Neural cell (in vitro differentiated cells): Measurements from ENCODE around the gene PUSL1. TPM values are rescaled to one million over a fixed set of nuclear protein-coding genes. Genes with fewer than 3 reads are reported as not detected.

Experiments used
- H2AFZ ChIP-seq: fragments of 200-600, 300-800 bp; sonication (generic), shearing (Covaris generic); 2 replicates; pipeline ENCODE4 v1.6.0; 2014; ENCODE audit warnings: low read depth, mild to moderate bottlenecking, antibody characterized with exemption, low read length, moderate library complexity
- H3F3A ChIP-seq: fragments of 200-600 bp; shearing (Covaris generic); 2 replicates; pipeline ENCODE4 v1.6.1; 2016; ENCODE audit warnings: mild to moderate bottlenecking, moderate library complexity, mixed read lengths, antibody characterized with exemption, low read length; ENCODE audit not compliant: insufficient read depth, poor library complexity, severe bottlenecking
- H3K27ac ChIP-seq: fragments of 200-600, 300-800 bp; sonication (generic), shearing (Covaris generic); 2 replicates; pipeline ENCODE4 v1.5.1; 2014; ENCODE audit warnings: mild to moderate bottlenecking, low read length, moderate library complexity
- H3K27me3 ChIP-seq: fragments of 300-800, 200-600 bp; sonication (generic), shearing (Covaris generic); 2 replicates; pipeline ENCODE4 v1.6.0; 2014; ENCODE audit warnings: mild to moderate bottlenecking, low read depth, low read length, moderate library complexity; ENCODE audit not compliant: insufficient read depth
- H3K36me3 ChIP-seq: fragments of 300-800, 200-600 bp; sonication (generic), shearing (Covaris generic); 2 replicates; pipeline ENCODE4 v1.5.1; 2014; ENCODE audit warnings: mild to moderate bottlenecking, antibody characterized with exemption, low read length, moderate library complexity; ENCODE audit not compliant: insufficient read depth
- H3K4me2 ChIP-seq: fragments of 300-800, 200-600 bp; sonication (generic), shearing (Covaris generic); 2 replicates; pipeline ENCODE4 v1.6.0; 2014; ENCODE audit warnings: mild to moderate bottlenecking, low read length
- H3K4me3 ChIP-seq: fragments of 300-800, 200-600 bp; sonication (generic), shearing (Covaris generic); 2 replicates; pipeline ENCODE4 v1.5.1; 2014; ENCODE audit warnings: mild to moderate bottlenecking, low read length, moderate library complexity
- H3K79me2 ChIP-seq: fragments of 200-600 bp; shearing (Covaris generic); replicated peaks from 2 replicates; pipeline ENCODE4 v1.6.0; 2014; ENCODE audit warnings: mild to moderate bottlenecking, low read length, moderate library complexity; ENCODE audit not compliant: insufficient read depth
- H3K9ac ChIP-seq: fragments of 300-800, 200-600 bp; sonication (generic), shearing (Covaris generic); 2 replicates; pipeline ENCODE4 v1.6.1; 2016; ENCODE audit warnings: mild to moderate bottlenecking, low read length, mixed read lengths
- H3K9me2 ChIP-seq: fragments of 200-600 bp; shearing (Covaris generic); 2 replicates; pipeline ENCODE4 v1.6.1; 2016; ENCODE audit warnings: mild to moderate bottlenecking, low read length, mixed read lengths; ENCODE audit not compliant: insufficient read depth
- H3K9me3 ChIP-seq: fragments of 200-600, 300-800 bp; sonication (generic), shearing (Covaris generic); 2 replicates; pipeline ENCODE4 v1.6.1; 2016; ENCODE audit warnings: mild to moderate bottlenecking, mixed run types, low read length, moderate library complexity, mixed read lengths
- H4K20me1 ChIP-seq: fragments of 200-600 bp; shearing (Covaris generic); 2 replicates; pipeline ENCODE4 v1.6.1; 2016; ENCODE audit warnings: mild to moderate bottlenecking, mixed run types; ENCODE audit not compliant: insufficient read depth
- EP300 ChIP-seq: fragments of 450-650 bp; conservative IDR thresholded peaks from 2 replicates; pipeline ENCODE4 v1.6.1; 2014; ENCODE audit warnings: antibody characterized with exemption, mild to moderate bottlenecking, moderate library complexity; ENCODE audit not compliant: poor library complexity, severe bottlenecking
- EZH2 ChIP-seq: fragments of 200-600, 300-800 bp; shearing (Covaris generic), sonication (generic); IDR thresholded peaks from 2 replicates; pipeline ENCODE4 v1.6.1; 2014; ENCODE audit warnings: antibody characterized with exemption, low read length, borderline replicate concordance, mild to moderate bottlenecking; ENCODE audit not compliant: insufficient read depth, poor library complexity, severe bottlenecking
- MXI1 ChIP-seq: fragments of 450-650 bp; conservative IDR thresholded peaks from 2 replicates; pipeline ENCODE4 v1.6.1; 2014; ENCODE audit warnings: antibody characterized with exemption, mild to moderate bottlenecking; ENCODE audit not compliant: poor library complexity, severe bottlenecking
- POLR2AphosphoS5 ChIP-seq: IDR thresholded peaks from 2 replicates; pipeline ENCODE4 v1.6.1; 2012
- RAD21 ChIP-seq: fragments of 450-650 bp; conservative IDR thresholded peaks from 2 replicates; pipeline ENCODE4 v1.6.1; 2014; ENCODE audit warnings: antibody characterized with exemption, mild to moderate bottlenecking, moderate library complexity
- SMC3 ChIP-seq: fragments of 450-650 bp; conservative IDR thresholded peaks from 2 replicates; pipeline ENCODE4 v1.6.1; 2014; ENCODE audit warnings: antibody characterized with exemption, mild to moderate bottlenecking, moderate library complexity; ENCODE audit not compliant: poor library complexity
- TAF1 ChIP-seq: IDR thresholded peaks from 2 replicates; pipeline ENCODE4 v1.6.1; 2012; ENCODE audit warnings: low read depth
- polyA plus RNA-seq: library from polyadenylated mRNA; depleted of rRNA; stranded (reverse); fragments of >200 nt; gene quantifications from 2 replicates; pipeline ENCODE4 v1.2.3, GENCODE V29; 2014
- TF ChIP-seq, protein P1 (sequence below): IDR thresholded peaks from 2 replicates; pipeline ENCODE4 v1.6.1; 2012; ENCODE audit warnings: borderline replicate concordance
- TF ChIP-seq, protein P2 (sequence below): fragments of 450-650 bp; IDR thresholded peaks from 2 replicates; pipeline ENCODE4 v1.5.1; 2014; ENCODE audit warnings: antibody characterized with exemption, mild to moderate bottlenecking, moderate library complexity; ENCODE audit not compliant: poor library complexity, severe bottlenecking

PUSL1 gene
- polyA plus RNA-seq, 1 donor from 2014 or later: 25.0 TPM

- Histone ChIP-seq H3K27me3 (no peaks in the 10 kb centered on the region), H3K9me3 (no peaks in the 10 kb centered on the region), H4K20me1 (no peaks in the 10 kb centered on the region), H3K79me2 (no peaks in the 10 kb centered on the region), H3K4me2 (no peak overlapping the region), H3K9me2 (no peaks in the 10 kb centered on the region), H3K36me3 (no peaks in the 10 kb centered on the region), H3F3A (no peaks in the 10 kb centered on the region), H2AFZ (no peak overlapping the region), H3K4me3 (no peak overlapping the region), H3K27ac (no peak overlapping the region), H3K9ac (no peak overlapping the region)
- TF ChIP-seq TAF1 (no peak), EP300 (no peak), RAD21 (no peak), SMC3 (no peak), MXI1 (no peak), POLR2AphosphoS5 (no peak), EZH2 (no peak)
- TF ChIP-seq, protein P1, sequence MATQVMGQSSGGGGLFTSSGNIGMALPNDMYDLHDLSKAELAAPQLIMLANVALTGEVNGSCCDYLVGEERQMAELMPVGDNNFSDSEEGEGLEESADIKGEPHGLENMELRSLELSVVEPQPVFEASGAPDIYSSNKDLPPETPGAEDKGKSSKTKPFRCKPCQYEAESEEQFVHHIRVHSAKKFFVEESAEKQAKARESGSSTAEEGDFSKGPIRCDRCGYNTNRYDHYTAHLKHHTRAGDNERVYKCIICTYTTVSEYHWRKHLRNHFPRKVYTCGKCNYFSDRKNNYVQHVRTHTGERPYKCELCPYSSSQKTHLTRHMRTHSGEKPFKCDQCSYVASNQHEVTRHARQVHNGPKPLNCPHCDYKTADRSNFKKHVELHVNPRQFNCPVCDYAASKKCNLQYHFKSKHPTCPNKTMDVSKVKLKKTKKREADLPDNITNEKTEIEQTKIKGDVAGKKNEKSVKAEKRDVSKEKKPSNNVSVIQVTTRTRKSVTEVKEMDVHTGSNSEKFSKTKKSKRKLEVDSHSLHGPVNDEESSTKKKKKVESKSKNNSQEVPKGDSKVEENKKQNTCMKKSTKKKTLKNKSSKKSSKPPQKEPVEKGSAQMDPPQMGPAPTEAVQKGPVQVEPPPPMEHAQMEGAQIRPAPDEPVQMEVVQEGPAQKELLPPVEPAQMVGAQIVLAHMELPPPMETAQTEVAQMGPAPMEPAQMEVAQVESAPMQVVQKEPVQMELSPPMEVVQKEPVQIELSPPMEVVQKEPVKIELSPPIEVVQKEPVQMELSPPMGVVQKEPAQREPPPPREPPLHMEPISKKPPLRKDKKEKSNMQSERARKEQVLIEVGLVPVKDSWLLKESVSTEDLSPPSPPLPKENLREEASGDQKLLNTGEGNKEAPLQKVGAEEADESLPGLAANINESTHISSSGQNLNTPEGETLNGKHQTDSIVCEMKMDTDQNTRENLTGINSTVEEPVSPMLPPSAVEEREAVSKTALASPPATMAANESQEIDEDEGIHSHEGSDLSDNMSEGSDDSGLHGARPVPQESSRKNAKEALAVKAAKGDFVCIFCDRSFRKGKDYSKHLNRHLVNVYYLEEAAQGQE: no peak
- TF ChIP-seq, protein P2, sequence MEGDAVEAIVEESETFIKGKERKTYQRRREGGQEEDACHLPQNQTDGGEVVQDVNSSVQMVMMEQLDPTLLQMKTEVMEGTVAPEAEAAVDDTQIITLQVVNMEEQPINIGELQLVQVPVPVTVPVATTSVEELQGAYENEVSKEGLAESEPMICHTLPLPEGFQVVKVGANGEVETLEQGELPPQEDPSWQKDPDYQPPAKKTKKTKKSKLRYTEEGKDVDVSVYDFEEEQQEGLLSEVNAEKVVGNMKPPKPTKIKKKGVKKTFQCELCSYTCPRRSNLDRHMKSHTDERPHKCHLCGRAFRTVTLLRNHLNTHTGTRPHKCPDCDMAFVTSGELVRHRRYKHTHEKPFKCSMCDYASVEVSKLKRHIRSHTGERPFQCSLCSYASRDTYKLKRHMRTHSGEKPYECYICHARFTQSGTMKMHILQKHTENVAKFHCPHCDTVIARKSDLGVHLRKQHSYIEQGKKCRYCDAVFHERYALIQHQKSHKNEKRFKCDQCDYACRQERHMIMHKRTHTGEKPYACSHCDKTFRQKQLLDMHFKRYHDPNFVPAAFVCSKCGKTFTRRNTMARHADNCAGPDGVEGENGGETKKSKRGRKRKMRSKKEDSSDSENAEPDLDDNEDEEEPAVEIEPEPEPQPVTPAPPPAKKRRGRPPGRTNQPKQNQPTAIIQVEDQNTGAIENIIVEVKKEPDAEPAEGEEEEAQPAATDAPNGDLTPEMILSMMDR: no peak
Measured at GRCh38 chr1:1332031-1332755, 23.8 kb downstream of the PUSL1 start.

DNA sequence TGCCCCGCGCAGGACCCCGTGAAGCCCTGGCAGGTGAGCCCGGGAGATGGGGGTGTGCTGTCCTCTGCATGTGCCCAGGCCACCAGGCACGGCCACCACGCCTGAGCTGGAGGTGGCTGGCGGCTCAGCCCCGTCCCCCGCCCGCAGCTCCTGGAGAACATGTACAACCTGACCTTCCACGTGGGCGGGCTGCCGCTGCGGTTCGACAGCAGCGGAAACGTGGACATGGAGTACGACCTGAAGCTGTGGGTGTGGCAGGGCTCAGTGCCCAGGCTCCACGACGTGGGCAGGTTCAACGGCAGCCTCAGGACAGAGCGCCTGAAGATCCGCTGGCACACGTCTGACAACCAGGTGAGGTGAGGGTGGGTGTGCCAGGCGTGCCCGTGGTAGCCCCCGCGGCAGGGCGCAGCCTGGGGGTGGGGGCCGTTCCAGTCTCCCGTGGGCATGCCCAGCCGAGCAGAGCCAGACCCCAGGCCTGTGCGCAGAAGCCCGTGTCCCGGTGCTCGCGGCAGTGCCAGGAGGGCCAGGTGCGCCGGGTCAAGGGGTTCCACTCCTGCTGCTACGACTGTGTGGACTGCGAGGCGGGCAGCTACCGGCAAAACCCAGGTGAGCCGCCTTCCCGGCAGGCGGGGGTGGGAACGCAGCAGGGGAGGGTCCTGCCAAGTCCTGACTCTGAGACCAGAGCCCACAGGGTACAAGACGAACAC, 24.5 kb downstream of the PUSL1 start:
- Histone ChIP-seq H3K4me3 (no peak overlapping the region), H4K20me1 (no peaks in the 10 kb centered on the region), H3K79me2 (no peaks in the 10 kb centered on the region), H3K9me2 (no peaks in the 10 kb centered on the region), H3K9ac (no peak overlapping the region), H3F3A (no peaks in the 10 kb centered on the region), H2AFZ (no peak overlapping the region), H3K27ac (no peak overlapping the region), H3K4me2 (no peak overlapping the region), H3K36me3 (no peaks in the 10 kb centered on the region), H3K27me3 (no peaks in the 10 kb centered on the region), H3K9me3 (no peaks in the 10 kb centered on the region)
- TF ChIP-seq MXI1 (no peak), TAF1 (no peak), EZH2 (no peak), POLR2AphosphoS5 (no peak), RAD21 (no peak), EP300 (no peak), SMC3 (no peak)
- TF ChIP-seq, protein P2: no peak
- TF ChIP-seq, protein P1: no peak
